GM19463 (cell line): ENCODE measurements around the gene ADAMTSL1.

Experiments used
- ATAC-seq: cut with Tn5 transposase; IDR thresholded peaks from one replicate; pipeline ENCODE4 v1.9.1; 2021; ENCODE audit warnings: mild to moderate bottlenecking, moderate library complexity; ENCODE audit not compliant: unreplicated experiment

The ADAMTSL1 gene

DNA sequence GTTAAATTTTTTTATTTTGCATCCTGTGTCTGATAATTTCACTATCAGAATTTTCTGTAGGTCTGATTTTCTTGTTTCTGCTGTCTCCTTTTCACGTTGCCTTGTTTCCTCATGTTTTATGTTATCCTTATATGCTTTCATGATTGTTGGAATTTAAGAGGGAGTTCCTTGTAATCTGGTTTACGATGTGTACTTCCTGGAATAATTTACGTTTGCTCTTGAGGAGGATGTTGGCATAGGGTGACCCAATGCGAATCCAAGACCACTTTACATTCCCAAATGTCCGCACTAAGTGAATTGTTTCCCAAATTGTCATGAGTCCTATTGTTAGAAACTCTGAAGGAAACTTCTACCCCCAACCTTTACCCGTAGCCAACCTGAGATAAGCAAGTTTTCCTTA is 80.3 kb downstream of the ADAMTSL1 start:
- no peak for ATAC-seq

DNA sequence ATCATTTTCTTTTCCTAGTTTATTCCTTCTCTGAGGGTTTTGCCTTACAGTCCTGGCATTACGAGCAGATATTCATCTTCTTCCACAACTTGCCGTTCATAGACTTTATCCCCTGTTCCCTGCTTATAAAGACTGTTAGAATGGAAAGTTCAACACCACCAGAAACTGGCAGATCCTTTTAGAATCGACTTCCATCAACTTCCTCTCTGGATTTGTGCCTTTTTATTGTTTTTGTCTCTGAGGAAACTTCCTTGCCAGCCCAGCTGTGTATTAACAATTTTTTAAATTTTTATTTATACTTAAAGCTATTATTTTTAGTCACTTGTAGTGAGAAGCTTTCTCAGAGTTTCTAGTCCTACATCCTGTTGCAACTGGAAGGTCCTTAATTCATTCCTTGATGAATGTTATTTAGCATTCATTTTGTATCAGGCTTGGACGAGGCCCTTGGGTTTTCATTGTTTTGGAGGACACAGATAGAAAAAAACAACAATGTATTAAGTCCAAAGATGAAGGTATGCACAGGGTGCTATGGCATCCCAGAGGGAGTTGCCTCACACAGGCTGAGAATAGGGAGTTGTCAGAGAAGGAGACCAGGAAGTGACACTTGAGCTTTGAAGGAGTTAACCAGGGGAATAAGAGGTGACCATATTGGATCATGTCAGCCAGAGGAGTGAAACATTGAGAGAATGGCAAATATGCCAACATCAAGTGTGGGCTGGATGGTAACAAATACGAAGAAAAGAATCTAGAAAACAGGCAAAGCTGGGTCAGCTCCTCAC is 81.3 kb downstream of the ADAMTSL1 start:
- no peak for ATAC-seq

DNA sequence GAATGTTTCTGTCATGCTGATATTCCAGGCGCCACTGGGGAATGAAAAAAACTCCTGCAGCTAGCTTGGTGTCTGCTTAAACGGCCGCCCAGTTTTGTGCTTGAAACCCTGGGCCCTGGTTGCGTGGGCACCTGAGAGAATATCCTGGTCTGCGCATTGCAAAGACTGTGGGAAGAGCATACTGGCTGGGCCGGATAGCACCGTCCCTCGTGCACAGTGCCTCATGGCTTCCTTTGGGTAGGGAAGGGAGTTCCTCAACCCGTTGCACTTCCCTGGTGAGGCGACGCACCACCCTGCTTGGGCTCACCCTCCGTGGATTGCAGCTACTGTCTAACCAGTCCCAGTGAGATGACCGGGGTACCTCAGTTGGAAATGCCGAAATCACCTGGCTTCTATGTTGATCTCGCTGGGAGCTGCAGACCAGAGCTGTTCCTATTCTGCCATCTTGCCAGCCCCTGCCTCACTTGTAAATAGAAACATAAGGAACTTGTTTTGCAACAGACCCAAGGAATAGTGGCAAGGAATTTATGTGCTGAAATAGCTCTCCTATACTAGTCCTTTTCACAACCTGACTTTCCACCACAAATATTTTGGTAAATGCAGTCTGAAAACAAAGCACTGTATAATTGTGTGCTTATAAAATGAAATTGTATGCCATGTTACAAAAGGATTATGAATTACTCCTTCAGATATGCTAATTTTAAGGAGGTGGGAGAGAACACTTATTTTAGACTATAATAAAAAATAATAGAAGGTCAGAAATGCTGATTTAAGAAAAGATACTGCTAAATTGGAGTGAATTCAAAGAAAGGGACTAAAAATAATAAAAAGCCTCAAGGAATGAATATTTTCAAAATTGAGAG is 90.3 kb downstream of the ADAMTSL1 start:
- ATAC-seq, result no peak

DNA sequence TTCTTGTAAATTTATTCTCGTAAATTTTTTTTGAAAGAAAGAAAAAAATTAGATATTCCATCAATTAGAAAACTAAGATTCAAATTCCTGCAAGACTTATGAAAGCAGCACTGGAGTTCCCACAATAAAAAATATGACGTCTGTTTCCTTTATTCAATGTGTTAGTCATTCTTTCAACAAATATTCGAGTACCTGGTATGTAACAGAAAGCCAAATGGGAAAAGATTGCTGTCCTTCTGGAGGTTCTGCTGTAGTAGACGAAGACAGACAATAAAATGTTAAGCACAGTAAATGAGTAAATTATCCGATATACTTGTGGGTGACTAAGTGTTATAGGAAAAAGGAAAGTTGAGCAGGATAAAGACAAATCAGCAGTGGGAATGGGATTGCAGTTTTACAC is 92.2 kb downstream of the ADAMTSL1 start:
- no peak for ATAC-seq

DNA sequence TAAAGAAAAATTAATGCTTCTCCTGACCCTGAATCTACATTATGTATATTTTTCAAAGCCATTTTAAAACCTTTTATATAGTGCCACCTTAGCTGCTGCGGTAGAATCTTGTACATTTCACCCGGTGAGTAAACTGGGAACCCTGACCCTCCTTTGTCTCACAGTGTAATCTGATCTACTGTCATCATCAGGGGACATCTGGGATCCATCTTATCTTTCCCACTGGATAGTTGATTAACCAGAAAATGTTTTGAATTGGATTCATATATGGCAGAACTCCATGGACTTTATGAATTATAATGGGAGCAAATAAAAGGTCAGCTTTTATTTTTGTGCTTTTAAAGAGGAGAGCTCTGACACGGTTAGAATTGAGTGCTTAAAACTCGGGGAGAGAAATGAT is 95.0 kb downstream of the ADAMTSL1 start:
- ATAC-seq, result no peak

DNA sequence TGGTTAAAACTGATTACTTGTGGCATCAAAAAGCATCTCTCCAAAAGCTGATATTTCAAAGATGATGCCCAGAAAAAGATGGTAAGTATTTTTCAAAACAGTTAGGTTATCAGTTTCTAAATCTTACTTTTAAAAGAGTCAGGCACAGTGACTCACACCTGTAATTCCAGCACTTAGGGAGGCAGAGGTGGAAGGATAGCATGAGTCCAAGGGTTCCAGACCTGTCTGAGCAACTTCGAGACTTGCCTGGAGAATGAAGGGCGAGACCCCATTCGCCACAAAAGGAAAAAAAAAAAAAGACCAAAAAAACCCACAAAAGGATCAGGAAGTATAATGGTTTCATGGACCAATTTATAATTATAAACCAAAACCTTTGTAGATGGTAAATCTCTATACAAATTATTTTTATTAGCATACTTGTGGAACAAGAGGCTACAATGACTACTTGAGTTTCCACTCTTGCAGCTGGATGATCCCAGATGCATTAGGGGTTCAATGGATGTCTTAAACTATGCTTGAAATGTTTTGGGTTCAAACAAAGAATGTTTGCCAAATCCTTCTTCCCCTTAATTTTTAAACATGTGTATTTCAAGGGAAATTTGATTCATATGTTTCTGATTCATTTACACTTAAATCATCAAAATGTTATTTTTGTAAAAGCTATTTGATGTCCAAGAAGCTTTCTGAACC is 96.1 kb downstream of the ADAMTSL1 start:
- no peak for ATAC-seq

DNA sequence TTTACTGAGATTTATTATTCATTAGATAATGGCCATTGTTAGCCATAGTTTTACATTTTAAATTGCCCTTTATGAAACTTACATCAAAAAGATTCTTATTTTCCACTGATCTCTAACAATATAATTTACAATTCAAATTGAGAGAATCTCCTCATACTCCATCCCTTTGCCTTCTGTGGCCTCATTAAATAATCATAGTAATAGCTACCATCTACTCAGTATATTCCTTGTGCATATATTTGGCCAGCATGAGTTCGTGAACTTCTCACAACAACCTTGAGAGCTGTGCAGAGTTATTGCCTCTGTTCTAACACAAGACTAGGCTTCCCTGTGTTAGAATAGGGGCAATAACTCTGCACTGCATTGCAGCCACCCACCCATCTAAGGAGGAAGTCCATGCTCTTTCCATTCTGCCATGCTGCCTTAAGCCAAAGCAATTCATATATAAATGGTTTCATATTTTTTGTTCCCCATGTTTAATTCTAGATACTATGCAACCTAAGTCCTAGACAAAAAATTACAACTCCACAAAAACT is 99.1 kb downstream of the ADAMTSL1 start:
- no peak for ATAC-seq

DNA sequence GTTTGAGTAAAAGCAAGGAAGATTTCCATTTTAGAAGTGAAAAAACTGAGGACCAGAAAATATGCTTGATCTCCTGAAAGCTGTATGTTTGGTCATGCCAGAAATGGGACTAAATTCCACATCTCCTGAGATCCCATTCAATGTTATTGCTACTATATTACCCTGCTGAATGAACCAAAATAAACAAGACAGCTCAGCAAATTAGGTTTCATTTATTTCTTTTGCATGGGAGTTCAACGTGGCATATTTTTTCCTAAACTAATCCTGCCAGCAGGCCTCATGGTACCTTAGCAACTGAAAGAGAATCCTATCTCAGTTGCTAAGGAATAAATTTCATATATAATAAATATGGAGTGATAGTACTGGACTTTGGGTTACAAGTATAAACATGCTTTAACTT is 101.7 kb downstream of the ADAMTSL1 start:
- ATAC-seq, result no peak

DNA sequence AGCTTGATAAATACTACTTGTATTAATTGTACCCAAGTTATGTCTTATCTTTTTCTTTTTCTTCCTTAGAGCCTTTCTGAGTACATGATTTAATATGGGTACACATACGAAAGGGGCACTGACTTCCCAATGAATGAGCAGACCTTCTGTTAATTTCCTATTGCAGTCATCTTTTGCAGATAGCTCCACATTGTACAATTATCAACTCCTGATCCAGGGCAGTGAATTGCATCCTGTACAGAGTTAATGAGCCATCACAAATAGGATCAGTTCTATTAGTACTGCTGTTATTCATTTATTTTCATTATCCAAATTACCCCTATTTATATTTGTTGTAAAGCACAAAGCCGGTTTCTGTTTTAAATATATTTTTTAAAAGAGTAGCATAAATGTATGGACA is 105.6 kb downstream of the ADAMTSL1 start:
- no peak for ATAC-seq

DNA sequence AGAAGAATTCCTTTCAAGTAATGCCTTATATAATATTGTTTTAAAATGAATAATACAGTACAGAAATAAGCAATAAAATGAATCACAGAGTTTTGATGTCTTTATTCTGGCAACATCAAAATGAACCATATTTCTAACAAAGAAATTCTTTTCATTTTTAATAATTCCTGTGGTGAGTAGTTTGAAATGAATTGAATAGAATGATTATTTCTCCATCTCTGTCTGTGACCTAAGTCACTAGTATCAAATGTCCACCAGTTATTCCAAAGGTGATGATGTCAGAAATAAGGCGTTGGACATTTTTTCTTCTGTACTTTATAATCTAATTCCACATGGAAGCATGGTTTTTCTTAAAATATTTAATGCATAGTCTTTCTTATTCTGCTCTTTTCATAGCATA is 106.2 kb downstream of the ADAMTSL1 start:
- no peak for ATAC-seq

DNA sequence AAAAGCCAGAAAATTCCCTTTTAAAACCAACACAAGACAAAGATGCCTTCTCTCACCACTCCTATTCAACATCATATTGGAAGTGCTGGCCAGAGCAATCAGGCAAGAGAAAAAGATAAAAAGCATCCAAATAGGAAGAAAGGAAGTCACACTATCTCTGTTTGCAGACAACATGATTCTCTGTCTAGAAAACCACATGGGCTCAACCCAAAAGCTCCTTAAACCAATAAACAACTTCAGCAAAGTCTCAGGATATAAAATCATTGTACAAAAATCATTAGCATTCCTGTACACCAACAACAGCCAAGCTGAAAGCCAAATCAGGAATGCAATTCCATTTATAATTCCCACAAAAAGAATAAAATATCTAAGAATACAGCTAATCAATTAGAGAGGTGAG is 112.0 kb downstream of the ADAMTSL1 start:
- no peak for ATAC-seq

DNA sequence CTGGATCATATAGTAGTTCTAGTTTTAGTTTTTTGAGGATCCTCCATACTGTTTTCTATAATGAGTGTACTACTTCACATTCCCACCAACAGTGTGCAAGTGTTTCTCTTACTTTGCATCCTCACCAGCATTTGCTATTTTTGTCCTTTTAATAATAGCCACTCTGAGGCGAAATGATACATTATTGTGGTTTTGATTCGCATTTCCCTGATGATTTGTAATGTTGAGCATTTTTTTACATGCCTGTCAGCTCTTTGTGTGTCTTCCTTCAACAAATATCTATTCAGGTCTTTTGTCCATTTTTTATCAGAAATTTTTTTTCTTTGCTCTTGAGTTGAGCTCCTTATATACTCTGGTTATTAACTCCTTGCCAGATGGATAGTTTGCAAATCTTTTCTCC is 114.0 kb downstream of the ADAMTSL1 start:
- no peak for ATAC-seq

DNA sequence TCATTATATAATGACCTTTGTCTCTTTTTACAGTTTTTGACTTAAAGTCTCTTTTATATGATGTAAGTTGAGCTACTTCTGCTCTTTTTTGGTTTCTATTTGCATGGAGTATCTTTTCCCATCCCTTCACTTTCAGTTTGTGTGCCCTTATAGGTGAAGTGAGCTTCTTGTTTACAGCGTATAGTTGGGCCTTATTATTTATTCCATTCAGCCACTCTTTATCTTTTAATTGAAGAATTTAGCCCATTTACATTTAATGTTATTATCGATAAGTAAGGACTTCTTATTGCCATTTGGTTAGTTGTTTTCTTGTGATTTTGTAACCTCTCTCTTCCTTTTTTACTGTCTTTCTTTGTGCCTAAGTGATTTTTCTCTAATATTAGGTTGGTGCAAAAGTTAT is 117.3 kb downstream of the ADAMTSL1 start:
- no peak for ATAC-seq

DNA sequence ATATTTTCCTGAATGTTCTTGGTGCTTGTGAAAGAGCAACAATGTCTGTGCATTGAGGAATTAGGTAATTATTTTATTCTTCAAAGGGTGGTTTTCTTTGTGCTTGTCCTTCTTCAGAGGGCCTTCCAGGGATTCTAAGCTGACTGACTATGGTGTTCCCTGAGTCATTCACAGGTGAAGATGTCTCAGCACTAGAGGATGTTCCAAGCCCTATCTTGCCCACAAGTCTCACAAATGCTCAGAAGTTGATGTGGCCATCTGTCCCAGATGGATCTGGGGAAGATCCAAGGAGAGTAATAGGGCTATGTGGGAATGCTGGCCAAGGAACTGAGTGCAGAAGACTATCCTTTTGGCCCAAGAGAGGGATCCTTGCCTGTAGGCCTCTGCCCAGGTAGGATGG is 120.9 kb downstream of the ADAMTSL1 start:
- no peak for ATAC-seq

DNA sequence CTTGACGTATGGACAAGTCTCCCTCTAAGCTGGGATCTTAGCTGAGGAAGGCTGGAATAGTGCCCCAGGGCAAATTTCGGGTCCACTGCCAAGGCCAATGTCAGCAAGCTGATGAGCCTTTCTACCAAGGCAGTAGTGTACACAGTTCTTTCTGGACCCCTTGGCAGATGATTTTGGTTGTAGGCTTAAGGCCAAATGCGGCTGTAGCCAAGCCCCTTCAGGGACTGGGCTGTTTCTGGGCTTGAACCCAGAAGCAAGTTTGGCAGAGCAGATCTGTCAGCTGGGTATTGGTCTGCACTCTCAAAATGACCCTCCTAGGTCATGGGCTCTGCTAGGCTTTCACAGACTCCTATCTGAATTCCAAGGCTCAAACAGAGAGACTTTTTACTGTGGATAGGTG is 121.6 kb downstream of the ADAMTSL1 start:
- ATAC-seq, result no peak

DNA sequence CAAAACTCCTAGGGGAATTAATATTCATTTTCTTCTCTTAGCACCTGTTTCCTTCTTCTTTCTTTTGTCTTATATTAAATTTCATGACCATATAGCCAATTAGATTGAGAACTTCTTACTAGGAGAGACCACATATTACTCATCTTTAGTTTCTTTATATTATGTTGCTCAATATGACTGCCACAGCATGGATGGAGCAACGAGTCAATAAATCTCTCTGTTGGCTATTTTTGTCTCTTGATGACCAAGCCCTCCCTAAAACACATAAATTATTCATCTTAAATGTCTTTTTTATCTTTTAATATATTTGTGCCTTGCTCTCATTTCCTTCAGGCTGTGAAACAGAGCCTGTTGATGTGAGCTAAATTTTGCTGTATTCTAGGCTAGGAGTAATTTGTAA is 123.0 kb downstream of the ADAMTSL1 start:
- ATAC-seq, result no peak

DNA sequence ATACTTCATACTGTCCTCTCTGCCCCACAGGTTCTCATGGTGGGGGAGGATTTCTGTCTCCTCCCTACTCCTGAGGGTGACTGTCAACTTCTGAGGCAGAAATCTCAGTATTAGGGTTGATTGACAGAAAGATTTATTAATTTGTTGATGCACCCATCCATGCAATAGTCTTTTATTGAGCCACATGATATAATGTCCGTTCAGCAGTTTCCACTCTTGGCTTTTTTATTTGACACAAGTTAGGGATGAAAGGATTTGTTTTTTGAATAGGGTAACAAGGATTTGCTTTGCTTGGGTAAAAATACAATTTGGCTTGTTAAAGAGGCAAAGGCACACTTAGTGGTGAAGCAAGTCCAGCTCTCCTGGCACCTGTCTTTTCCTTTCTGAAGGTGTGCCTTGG is 125.0 kb downstream of the ADAMTSL1 start:
- no peak for ATAC-seq

DNA sequence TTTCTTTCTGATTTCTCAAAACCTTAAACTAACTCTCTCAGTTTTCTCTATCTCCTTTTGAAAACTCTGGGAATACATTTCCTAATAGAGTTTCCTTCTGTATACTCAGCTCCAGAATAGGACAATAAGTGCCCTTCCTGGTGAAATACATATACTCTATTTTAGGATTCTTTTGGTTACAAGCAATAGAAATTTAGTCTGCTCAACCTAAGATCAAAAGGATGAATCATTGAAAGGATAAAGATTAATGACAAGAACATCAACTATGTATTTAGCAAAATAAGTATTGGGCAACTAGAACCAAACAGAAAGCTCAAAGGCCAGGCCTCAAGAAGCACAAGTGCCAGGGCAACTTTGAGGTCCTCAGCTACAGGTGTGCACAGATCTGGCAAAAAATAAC is 127.1 kb downstream of the ADAMTSL1 start:
- ATAC-seq, result no peak

DNA sequence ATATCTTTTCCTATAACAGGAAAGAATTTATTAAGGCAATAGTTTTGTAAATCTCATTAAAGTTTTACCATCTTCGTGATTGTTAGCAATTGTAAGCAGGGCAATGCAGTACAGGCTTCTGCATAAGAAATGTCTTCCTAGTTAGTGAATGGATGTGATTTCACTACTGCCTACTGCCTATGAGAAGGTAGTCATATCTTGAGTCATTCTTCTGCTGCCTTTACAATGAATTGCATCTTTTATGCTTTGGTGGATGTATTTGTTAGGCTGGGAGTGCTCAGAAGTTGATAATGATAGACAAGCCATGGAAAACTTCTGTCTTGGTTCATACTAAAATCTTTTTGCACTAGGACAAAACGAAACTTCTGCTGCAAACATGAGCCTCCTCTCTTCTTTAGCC is 128.0 kb downstream of the ADAMTSL1 start:
- no peak for ATAC-seq

DNA sequence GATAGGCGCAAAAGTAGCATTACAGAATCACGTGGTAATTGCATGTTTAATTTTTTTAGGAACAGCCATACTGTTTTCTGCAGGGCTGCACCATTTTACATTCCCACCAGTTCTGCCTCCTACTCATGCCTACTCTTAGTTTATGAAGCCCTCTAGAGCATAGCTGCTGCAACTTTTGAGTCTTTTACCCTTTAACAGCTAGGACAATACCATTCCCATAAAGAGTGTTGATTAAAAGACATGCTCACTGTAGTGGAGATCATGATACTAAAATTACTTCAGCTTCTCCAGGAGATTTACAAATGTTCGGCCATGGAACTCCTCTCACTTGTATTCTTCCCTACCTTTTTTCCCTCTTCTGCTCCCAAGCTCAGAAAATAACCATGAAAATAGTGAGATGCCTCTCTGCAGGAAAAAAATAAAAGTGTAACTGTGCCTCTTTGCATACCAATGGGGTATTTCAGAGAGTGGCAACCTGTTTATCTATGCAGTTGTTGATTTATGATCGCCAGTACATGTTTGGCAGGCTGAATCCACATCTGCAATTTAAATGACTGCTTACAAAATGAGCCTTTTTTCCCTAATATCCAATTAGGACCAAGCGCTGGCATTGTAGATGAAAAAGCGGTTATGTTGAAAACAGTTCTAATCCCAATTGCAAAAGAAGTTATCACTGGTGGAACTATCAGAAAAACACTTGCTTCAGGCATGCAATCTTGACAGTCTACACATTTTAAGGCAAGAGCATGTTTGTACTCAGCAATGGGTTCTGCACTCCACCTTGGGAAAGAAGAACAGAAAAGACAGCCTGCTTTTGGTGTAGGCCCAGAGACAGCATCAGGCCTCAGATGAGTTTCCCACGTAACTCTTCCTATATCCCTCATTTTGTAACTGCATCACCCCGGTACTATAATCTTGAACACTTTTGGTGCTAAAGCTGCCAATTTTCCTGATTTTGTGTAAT is 131.1 kb downstream of the ADAMTSL1 start:
- ATAC-seq, result no peak
